ENCODE results near the gene BBS1. TPM values are rescaled to one million over a fixed set of nuclear protein-coding genes. Genes with fewer than 3 reads are reported as not detected.
"Not testable (repeated sequence)": the region's sequence is repeated elsewhere in the genome, so short reads cannot be mapped to it uniquely, and the experiment has no call there.

The BBS1 gene
- polyA plus RNA-seq, 1 experiment = 17.7 TPM

GRCh38 chr11:66581261-66581660 is 70.8 kb downstream of the BBS1 start:
- Histone ChIP-seq H3K27ac (ENCODE audit: low read depth, low read length) (no peak overlapping the region), H3K9me3 (ENCODE audit: control insufficient read depth, insufficient read depth, low read length) (peaks cover 7% of the 10 kb centered on the region), H3K4me3 (ENCODE audit: low read depth, low read length) (no peak overlapping the region), H3K27me3 (ENCODE audit: control insufficient read depth, insufficient read depth, low read length) (no peaks in the 10 kb centered on the region)
- no peak for TF ChIP-seq CTCF (IDR thresholded peaks at IDR 0.05; ENCODE audit: low read depth, low read length)
- no peak for DNase-seq (ENCODE audit: low read depth, low spot score)
- POLR2A ChIA-PET = no interaction called here
- CTCF ChIA-PET = interaction anchor here (0.6 to 1.2 kb wide), 2 partner anchors 97 to 191 kb away, joined by 5 to 6 read pairs; no protein-coding TSS in a partner anchor

- POLR2A ChIA-PET; H3K27ac ChIP-seq (ENCODE audit: low read depth, low read length); H3K9me3 ChIP-seq (ENCODE audit: control insufficient read depth, insufficient read depth, low read length); CTCF ChIA-PET; H3K4me3 ChIP-seq (ENCODE audit: low read depth, low read length); DNase-seq (ENCODE audit: low read depth, low spot score); H3K27me3 ChIP-seq (ENCODE audit: control insufficient read depth, insufficient read depth, low read length): not testable (repeated sequence)
Measured at GRCh38 chr11:66582565-66583147, 72.2 kb downstream of the BBS1 start.

Other genes starting within 250 kb of the BBS1 start
- gene RAB1B, start 242.0 kb upstream of the BBS1 start, polyA plus RNA-seq (2011; rRNA removed) = 127 and 183 TPM in 2 replicates
- 2.0 and 2.8 TPM in 2 replicates for gene CNIH2, start 232.5 kb upstream of the BBS1 start, polyA plus RNA-seq (2011; rRNA removed)
- 126 and 140 TPM in 2 replicates for gene YIF1A, start 221.5 kb upstream of the BBS1 start, polyA plus RNA-seq (2011; rRNA removed)
- not detected in 2 replicates for gene TMEM151A, start 218.7 kb upstream of the BBS1 start, polyA plus RNA-seq (2011; rRNA removed)
- gene CD248, start 193.6 kb upstream of the BBS1 start, polyA plus RNA-seq (2011; rRNA removed) = 105 and 128 TPM in 2 replicates
- gene RIN1, start 174.2 kb upstream of the BBS1 start, polyA plus RNA-seq (2011; rRNA removed) = 6.7 and 9.0 TPM in 2 replicates
- gene BRMS1, start 165.5 kb upstream of the BBS1 start, polyA plus RNA-seq (2011; rRNA removed) = 35.2 and 39.3 TPM in 2 replicates
- 15.9 and 17.7 TPM in 2 replicates for gene B4GAT1, start 163.0 kb upstream of the BBS1 start, polyA plus RNA-seq (2011; rRNA removed)
- gene SLC29A2, start 138.9 kb upstream of the BBS1 start, polyA plus RNA-seq (2011; rRNA removed) = 0.16 and 0.46 TPM in 2 replicates
- gene NPAS4, start 89.6 kb upstream of the BBS1 start, polyA plus RNA-seq (2011; rRNA removed) = 0.12 and 0.14 TPM in 2 replicates
- 43.1 and 55.1 TPM in 2 replicates for gene MRPL11, start 71.8 kb upstream of the BBS1 start, polyA plus RNA-seq (2011; rRNA removed)
- gene PELI3, start 43.7 kb upstream of the BBS1 start, polyA plus RNA-seq (2011; rRNA removed) = 4.6 and 5.6 TPM in 2 replicates
- gene DPP3, start 30.2 kb upstream of the BBS1 start, polyA plus RNA-seq (2011; rRNA removed) = 54.6 and 60.2 TPM in 2 replicates
- 6.2 and 6.8 TPM in 2 replicates for gene ZDHHC24, start 35.4 kb downstream of the BBS1 start, polyA plus RNA-seq (2011; rRNA removed)
- 0.11 TPM in 2 replicates for gene ACTN3, start 36.3 kb downstream of the BBS1 start, polyA plus RNA-seq (2011; rRNA removed)
- 24.3 and 28.1 TPM in 2 replicates for gene CTSF, start 58.0 kb downstream of the BBS1 start, polyA plus RNA-seq (2011; rRNA removed)
- gene CCDC87, start 82.4 kb downstream of the BBS1 start, polyA plus RNA-seq (2011; rRNA removed) = 0.11 and 0.19 TPM in 2 replicates
- 26.7 and 30.3 TPM in 2 replicates for gene CCS, start 82.5 kb downstream of the BBS1 start, polyA plus RNA-seq (2011; rRNA removed)
- gene RBM14, start 106.0 kb downstream of the BBS1 start, polyA plus RNA-seq (2011; rRNA removed) = 21.4 and 25.0 TPM in 2 replicates
- 234 and 272 TPM in 2 replicates for gene RBM4, start 128.1 kb downstream of the BBS1 start, polyA plus RNA-seq (2011; rRNA removed)
- gene RBM4B, start 167.3 kb downstream of the BBS1 start, polyA plus RNA-seq (2011; rRNA removed) = 37.4 and 43.8 TPM in 2 replicates
- 0.09 and 0.21 TPM in 2 replicates for gene SPTBN2, start 218.6 kb downstream of the BBS1 start, polyA plus RNA-seq (2011; rRNA removed)

Measured in AG04450 (cell line).